GM12865 (cell line): Measurements from ENCODE around the gene TNS4.

ENCODE experiments used
- DNase-seq: peaks from one replicate; pipeline ENCODE4 v3.0.0; 2010; ENCODE audit warnings: low read depth
- H3K4me3 ChIP-seq: 2 replicates; pipeline ENCODE4 v1.5.1; 2011; ENCODE audit warnings: mild to moderate bottlenecking, low read depth, low read length, control low read depth
- TF ChIP-seq, protein P1 (sequence below): IDR thresholded peaks from 2 replicates; pipeline ENCODE4 v1.5.1; 2011; ENCODE audit warnings: low read length, control low read depth, low read depth, inconsistent platforms; ENCODE audit not compliant: insufficient read depth; ENCODE audit errors: missing control alignments

TNS4 gene

DNA sequence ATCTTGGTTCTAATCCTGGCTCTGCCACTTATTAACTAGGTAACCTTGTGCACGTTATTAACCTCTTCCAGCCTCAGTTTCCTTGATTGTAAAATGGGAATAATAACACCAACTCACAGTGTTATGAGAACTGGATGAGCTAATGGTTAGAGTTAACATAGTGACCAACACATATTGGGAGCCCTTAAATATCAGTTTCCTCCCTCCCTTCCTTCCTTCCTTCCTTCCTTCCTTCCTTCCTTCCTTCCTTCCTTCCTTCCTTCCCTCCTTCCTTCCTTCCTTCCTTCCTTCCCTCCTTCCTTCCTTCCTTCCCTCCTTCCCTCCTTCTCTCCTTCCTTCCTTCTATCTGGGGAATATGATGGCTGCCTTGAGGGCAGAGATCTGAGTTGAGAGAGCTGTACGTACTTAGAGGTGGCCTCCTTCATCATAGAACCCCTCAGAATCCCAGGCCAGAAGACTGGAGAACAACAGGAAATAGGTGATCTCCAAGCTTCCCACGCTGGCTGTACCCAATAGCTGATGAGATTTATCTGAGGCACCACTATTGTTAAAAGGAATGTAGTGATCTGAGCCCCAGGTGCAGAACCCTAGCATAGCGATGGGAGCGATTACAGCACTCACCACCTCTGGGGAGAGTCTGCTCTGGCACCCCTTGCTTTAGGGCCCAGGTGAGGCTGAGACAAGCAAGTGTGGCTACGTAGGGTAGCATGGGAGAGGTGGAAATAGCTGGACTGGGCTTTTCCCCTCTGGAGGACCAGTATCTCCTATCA, 37.7 kb upstream of the TNS4 start:
- no peak for DNase-seq
- TF ChIP-seq, protein P1, sequence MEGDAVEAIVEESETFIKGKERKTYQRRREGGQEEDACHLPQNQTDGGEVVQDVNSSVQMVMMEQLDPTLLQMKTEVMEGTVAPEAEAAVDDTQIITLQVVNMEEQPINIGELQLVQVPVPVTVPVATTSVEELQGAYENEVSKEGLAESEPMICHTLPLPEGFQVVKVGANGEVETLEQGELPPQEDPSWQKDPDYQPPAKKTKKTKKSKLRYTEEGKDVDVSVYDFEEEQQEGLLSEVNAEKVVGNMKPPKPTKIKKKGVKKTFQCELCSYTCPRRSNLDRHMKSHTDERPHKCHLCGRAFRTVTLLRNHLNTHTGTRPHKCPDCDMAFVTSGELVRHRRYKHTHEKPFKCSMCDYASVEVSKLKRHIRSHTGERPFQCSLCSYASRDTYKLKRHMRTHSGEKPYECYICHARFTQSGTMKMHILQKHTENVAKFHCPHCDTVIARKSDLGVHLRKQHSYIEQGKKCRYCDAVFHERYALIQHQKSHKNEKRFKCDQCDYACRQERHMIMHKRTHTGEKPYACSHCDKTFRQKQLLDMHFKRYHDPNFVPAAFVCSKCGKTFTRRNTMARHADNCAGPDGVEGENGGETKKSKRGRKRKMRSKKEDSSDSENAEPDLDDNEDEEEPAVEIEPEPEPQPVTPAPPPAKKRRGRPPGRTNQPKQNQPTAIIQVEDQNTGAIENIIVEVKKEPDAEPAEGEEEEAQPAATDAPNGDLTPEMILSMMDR = no peak

DNA sequence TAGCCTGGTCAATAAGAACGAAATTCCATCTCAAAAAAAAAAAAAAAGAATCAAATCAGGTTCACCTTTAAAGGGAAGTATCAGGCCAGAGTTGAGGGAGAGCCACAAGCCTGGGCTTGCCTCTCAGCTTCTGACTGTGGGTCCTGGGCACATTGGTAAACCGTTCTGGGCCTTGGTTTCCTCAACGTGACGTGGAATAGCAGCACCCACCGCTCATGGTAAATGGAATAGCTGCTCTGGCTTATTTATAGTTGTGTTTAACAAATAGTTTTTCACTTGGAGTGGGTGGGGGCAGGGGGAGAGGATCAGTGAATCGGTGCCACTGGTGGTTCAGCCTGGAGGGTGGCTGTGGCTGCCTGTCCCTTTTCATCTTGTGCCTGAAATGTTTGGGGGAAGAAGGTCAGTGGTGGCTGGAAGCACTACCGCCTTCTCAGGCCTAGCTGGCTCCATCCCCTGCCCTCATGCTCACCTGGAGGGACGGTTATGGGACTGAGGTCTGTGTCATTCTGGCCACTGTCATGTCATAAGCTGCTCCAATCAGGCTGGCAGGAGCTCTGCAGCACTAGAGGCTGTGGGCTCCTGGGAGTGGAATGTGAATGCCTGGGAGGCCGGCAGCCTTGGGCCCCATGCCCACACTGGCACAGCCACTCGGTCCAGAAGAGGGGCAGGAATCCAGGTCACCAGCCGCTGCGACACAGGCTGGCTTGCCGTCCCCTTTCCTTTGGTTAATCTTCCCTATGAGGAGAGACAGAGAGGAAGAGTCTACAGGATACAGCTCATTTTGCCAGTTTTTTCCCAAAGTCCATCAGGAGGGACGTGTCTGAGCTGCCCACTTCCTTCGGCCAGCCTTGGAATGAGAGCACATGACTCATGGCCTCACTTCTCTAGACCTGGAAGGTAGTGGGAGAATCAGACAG, 36.9 kb upstream of the TNS4 start:
- TF ChIP-seq, protein P1 = no peak
- no peak overlapping the region for H3K4me3 ChIP-seq
- DNase-seq = no peak

More for the DNA sequence above, 37.7 kb upstream of the TNS4 start:
- no peak overlapping the region for H3K4me3 ChIP-seq

DNA sequence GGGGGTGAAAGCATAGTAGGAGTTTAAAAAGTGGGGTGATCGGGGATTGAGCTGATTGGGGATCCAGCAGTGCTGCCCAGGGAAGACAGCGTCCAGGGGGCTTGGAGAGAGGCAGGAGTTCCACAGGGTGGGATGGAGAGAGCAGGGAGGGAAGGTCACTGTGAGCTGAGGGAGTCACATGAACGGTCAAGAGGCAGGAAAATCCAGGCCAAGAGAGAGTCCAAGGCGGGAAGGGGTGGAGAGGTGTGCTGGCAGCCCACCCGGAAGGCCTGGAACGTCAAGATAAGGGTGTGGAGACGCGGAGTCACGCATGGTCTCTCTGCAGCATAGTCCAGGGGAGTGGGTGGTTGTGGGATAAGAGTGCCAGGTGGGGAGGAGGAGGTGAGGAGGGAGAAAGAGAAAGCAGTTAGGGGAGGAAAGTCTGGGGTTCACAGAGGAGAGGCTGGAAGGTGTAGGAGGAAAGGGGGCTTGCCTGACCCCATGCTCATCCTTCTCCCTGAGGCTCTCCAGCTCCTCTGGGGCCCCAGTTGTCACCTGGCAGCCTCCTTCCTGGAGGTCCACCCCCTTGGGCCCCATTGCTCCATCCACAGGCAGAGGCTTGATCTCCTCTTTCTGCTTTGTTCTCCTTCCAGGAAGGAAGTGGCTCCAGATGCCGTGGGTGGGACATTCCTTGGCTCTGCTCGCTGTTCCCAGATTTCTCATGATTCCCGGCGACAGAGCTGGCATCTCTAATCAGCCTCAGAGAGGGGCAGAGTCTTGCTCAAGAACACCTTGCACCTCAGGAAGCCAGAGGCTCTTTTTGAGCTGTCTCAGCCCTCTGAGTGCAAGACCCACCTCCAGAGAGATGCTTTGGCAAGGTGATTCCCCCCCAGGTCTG, 35.1 kb upstream of the TNS4 start:
- TF ChIP-seq, protein P1 = no peak
- DNase-seq = no peak
- H3K4me3 ChIP-seq = no peak overlapping the region

GRCh38 chr17:40535924-40536294, 34.5 kb upstream of the TNS4 start:
- TF ChIP-seq, protein P1 = no peak

DNA sequence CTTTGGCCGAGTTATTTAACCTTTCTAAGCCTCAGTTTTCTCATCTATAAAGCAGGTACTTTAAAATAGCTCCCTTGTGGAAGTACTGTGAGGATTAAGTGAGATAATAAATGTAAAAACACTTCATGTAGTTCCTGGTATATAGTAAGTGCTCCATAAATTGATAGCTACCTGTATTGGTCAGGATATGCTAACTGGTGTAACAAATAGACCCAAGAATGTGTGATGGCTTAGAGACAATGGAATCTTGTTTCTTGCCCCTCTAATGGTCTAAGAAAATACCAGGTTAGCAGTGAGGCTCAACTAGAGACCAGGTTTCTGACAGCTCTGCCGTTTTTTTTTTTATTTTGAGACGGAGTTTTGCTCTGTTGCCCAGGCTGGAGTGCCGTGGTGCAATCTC, 34.0 kb upstream of the TNS4 start:
- no peak overlapping the region for H3K4me3 ChIP-seq
- no peak for DNase-seq
- TF ChIP-seq, protein P1 = no peak

More at GRCh38 chr17:40535924-40536294, 34.5 kb upstream of the TNS4 start:
- DNase-seq = no peak
- no peak overlapping the region for H3K4me3 ChIP-seq

DNA sequence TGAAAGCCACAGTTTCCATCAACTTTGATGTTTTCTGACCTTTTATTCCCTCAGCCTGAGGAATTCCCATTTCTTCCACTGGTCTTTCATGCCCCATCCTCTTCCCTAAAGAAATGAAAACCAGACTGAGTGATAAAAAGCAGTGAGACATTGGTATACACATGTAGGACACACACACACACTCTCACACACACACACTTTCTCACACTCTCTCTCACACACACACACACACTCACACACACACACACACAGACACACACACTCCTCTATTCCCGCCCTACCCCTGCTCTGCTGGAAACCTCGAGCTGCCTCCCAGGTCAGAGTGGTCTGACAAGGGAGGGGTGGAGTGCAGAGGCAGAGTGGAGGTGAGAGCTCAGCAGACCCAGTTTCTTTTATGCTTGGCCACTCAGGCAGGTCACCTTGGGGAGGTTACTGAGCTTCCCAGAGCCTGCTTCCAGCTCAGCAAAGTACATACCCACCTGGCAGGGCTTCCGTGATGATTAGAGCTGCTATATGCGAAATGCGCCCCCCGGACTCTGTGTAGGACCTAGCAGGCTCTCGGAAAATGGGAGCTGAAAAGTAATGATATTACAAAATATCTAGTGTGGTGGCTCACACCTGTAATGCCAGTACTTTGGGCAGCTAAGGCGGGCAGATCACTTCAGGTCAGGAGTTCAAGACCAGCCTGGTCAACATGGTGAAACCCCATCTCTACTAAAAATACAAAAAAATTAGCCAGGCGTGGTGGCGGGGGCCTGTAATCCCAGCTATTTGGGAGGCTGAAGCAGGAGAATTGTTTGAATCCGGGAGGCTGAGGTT, 33.2 kb upstream of the TNS4 start:
- DNase-seq = no peak
- no peak overlapping the region for H3K4me3 ChIP-seq
- TF ChIP-seq, protein P1 = no peak
